Tibial nerve (tissue), 4 donors: ENCODE results near the gene BLM. TPM values are rescaled to one million over a fixed set of nuclear protein-coding genes. Genes with fewer than 3 reads are reported as not detected.

Experiments used
- DNase-seq, 2 donors: peaks; one replicate each; pipeline ENCODE4 v3.0.0-alpha.2; 2019; ENCODE audit warnings: low spot score in 2 of 2
- H3K27ac ChIP-seq, 4 donors: fragments of 200-600 bp; sonication (generic) in 3 of 4; one replicate each; pipeline ENCODE4 v1.5.1; 2017 to 2019; ENCODE audit warnings: mild to moderate bottlenecking in 1 of 4
- H3K27me3 ChIP-seq, 2 donors: fragments of 200-600 bp; sonication (generic) in 1 of 2; one replicate each; pipeline versions ENCODE4 v1.5.1 to v1.6.0; 2017 to 2019
- H3K36me3 ChIP-seq, 3 donors: fragments of 200-600 bp; sonication (generic); one replicate each; pipeline ENCODE4 v1.5.1; 2018 to 2019
- H3K4me1 ChIP-seq, 4 donors: fragments of 200-600 bp; sonication (generic) in 3 of 4; one replicate each; pipeline ENCODE4 v1.5.1; 2017 to 2019
- H3K4me3 ChIP-seq, 4 donors: fragments of 200-600 bp; sonication (generic) in 3 of 4; one replicate each; pipeline ENCODE4 v1.5.1; 2017 to 2019; ENCODE audit warnings: mild to moderate bottlenecking in 1 of 4, moderate library complexity in 1 of 4
- H3K9me3 ChIP-seq, 4 donors: fragments of 200-600 bp; sonication (generic) in 3 of 4; one replicate each; pipeline ENCODE4 v1.5.1; 2017 to 2019
- EP300 ChIP-seq, 2 donors: sonication (generic); formaldehyde crosslinking; IDR thresholded peaks; one replicate each; pipeline ENCODE4 v1.6.1; 2017; ENCODE audit warnings: antibody characterized with exemption in 2 of 2, mild to moderate bottlenecking in 1 of 2
- POLR2A ChIP-seq, 2 donors: fragments of 450-650 bp; IDR thresholded peaks; one replicate each; pipeline ENCODE4 v1.6.1; 2017; ENCODE audit warnings: antibody characterized with exemption in 2 of 2, mild to moderate bottlenecking in 2 of 2, moderate library complexity in 2 of 2
- WGBS, 2 donors: methylation state at CpG; one replicate each; pipeline ENCODE4 v1.1.5; 2018; 5-methylcytosine and 5-hydroxymethylcytosine counted together
- small RNA-seq: library from RNA; depleted of rRNA; stranded (forward); fragments of <200 nt; gene quantifications from one replicate; pipeline ENCODE3, GENCODE V24; 2016
- total RNA-seq, 4 donors: library from RNA; depleted of rRNA; stranded (reverse); fragments of >200 nt; gene quantifications; one replicate each; pipeline ENCODE4 v1.1.0, GENCODE V29; 2016
- TF ChIP-seq, protein P1 (sequence below), 5 experiments: fragments of 200-600 bp in 3 of 5; fragments of 450-650 bp in 2 of 5; sonication (generic) in 3 of 5; IDR thresholded peaks; one replicate each; pipeline ENCODE4 v1.5.1; 2016 to 2019; ENCODE audit warnings: antibody characterized with exemption in 5 of 5, mild to moderate bottlenecking in 3 of 5, moderate library complexity in 2 of 5

Gene BLM
- total RNA-seq, 4 donors from 2014 or later = 0.66 to 9.6 (median 1.0) TPM

DNA sequence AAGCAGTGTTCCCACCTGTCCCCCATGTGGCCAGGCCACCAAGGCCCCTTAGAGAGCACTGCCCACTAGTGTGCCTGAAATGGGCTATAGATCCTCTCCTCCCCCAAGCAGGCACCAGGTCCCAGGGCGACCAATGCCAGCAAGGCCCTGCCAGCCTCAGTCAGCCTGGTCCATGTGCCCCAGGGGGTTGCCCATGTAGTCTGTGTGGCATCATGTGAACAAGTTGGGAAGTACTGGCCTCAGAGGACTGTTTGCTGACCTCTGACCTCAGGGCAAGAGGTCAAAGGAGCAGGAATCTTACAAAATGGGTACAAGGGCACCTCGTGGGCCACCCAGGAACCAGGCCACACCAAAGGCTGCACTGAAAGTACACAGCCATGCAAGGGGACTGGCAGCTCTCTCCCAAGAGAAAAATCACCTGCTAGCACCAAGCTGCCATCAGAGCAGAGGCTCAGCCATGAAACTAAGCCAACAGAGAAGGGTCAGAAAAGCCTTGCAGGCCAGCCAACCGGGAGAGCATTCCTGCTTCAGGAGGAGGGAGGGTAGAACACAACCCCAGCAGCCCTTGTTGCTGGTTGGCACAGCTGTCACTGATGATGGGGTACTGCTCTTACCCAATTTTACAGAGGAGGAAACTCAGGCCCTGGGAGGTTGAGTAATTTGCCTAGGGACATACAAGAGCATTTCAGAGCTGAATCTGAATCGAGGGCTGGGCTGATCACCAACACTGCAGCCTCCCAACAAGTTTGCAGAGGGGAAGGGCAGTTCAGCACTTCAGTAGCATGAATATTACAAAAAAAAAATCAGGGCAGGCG lies 146.0 kb downstream of the BLM start:
- peaks cover 0 to 3% (median 0%) of the 10 kb centered on the region in 4 donors for H3K4me1 ChIP-seq
- WGBS, 2 donors = 52 to 60% methylated on average over 4 to 5 of the region's 5 CpGs
- H3K4me3 ChIP-seq = no peak overlapping the region
- H3K27ac ChIP-seq = peak overlapping the region in 1 of 4 donors; percentile 2
- no peaks in the 10 kb centered on the region for H3K9me3 ChIP-seq
- no peak for DNase-seq
- no peaks in the 10 kb centered on the region for H3K36me3 ChIP-seq
- no peaks in the 10 kb centered on the region for H3K27me3 ChIP-seq
- TF ChIP-seq EP300 (IDR thresholded peaks at IDR 0.05) = peak in 1 of 2 donors; percentile 31
- TF ChIP-seq, protein P1, sequence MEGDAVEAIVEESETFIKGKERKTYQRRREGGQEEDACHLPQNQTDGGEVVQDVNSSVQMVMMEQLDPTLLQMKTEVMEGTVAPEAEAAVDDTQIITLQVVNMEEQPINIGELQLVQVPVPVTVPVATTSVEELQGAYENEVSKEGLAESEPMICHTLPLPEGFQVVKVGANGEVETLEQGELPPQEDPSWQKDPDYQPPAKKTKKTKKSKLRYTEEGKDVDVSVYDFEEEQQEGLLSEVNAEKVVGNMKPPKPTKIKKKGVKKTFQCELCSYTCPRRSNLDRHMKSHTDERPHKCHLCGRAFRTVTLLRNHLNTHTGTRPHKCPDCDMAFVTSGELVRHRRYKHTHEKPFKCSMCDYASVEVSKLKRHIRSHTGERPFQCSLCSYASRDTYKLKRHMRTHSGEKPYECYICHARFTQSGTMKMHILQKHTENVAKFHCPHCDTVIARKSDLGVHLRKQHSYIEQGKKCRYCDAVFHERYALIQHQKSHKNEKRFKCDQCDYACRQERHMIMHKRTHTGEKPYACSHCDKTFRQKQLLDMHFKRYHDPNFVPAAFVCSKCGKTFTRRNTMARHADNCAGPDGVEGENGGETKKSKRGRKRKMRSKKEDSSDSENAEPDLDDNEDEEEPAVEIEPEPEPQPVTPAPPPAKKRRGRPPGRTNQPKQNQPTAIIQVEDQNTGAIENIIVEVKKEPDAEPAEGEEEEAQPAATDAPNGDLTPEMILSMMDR (IDR thresholded peaks at IDR 0.05) = no peak
- TF ChIP-seq POLR2A (IDR thresholded peaks at IDR 0.05) = no peak

DNA sequence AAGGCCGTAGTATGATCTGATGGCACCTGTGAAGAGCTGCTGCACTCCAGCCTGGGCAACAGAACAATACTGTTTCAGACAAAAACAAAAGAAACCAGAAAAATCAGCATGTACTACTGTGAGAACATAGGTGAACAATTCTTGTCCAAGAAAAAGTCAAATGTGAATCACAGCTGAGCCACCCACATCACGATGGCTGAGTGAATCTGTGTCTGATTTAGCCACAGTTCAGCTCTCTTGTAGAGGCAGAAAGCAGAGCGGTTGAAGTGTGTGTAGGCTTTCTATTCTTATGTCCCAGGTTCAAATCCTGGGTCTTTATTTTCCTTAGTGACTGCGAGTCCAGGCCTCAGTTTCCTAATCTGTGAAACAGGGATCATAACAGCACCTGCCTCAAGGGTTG lies 146.8 kb downstream of the BLM start:
- DNase-seq = no peak
- H3K27ac ChIP-seq = no peak overlapping the region
- H3K27me3 ChIP-seq = no peaks in the 10 kb centered on the region
- peaks cover 0 to 10% (median 4%) of the 10 kb centered on the region in 4 donors for H3K4me1 ChIP-seq
- H3K4me3 ChIP-seq = no peak overlapping the region
- WGBS, 2 donors = 84 to 85% methylated on average over 4 of the region's 4 CpGs
- H3K9me3 ChIP-seq = no peaks in the 10 kb centered on the region
- TF ChIP-seq EP300 (IDR thresholded peaks at IDR 0.05) = no peak
- no peaks in the 10 kb centered on the region for H3K36me3 ChIP-seq

DNA sequence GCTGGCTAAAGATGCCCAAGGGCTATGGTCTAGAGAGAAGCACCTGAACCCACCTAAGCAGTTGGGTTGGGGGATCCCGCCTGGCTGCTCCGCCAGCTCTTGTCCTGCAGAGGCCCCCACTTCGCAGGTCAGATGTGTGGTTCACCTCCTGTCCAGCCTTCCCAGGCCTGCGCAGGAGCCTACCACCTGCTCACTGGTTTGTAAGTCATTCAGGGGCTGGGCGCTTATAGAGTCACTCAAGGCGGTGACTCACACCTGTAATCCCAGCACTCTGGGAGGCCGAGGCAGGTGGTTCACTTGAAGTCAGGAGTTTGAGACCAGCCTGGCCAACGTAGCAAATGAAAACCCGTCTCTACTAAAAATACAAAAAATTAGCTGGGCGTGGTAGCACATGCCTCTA lies 147.4 kb downstream of the BLM start:
- no peak overlapping the region for H3K4me3 ChIP-seq
- TF ChIP-seq POLR2A (IDR thresholded peaks at IDR 0.05) (no peak), EP300 (IDR thresholded peaks at IDR 0.05) (no peak)
- TF ChIP-seq, protein P1 (IDR thresholded peaks at IDR 0.05) = no peak
- peaks cover 0 to 15% (median 9%) of the 10 kb centered on the region in 4 donors for H3K4me1 ChIP-seq
- 90 to 92% methylated on average over 7 to 10 of the region's 10 CpGs for WGBS, 2 donors
- DNase-seq = no peak
- no peaks in the 10 kb centered on the region for H3K36me3 ChIP-seq
- no peaks in the 10 kb centered on the region for H3K9me3 ChIP-seq
- H3K27ac ChIP-seq = no peak overlapping the region
- H3K27me3 ChIP-seq = no peaks in the 10 kb centered on the region

DNA sequence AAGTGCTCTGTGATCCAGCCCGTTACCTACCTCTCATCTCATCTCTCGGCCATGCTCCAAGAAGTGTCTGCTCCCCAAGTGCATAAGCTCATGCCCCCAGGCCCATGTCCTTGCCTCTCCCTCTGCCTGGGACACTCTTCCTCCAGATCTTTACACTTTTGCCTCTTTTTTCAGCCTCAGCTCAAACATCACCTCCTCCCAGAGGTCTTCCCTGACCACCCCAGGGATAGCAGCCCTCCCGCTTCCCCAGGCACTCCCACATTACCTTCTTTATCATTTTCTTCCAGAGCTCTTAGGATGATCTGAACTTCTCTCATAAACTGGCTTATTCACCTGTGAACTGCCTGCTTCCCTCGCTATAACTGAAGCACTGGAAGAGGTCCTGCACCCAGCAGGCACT lies 148.6 kb downstream of the BLM start:
- Histone ChIP-seq H3K36me3 (no peaks in the 10 kb centered on the region), H3K27me3 (no peaks in the 10 kb centered on the region), H3K27ac (no peak overlapping the region), H3K9me3 (no peaks in the 10 kb centered on the region), H3K4me1 (peaks cover 0 to 27% (median 20%) of the 10 kb centered on the region in 4 donors), H3K4me3 (no peak overlapping the region)
- DNase-seq = no peak
- TF ChIP-seq, protein P1 (IDR thresholded peaks at IDR 0.05) = no peak
- TF ChIP-seq POLR2A (IDR thresholded peaks at IDR 0.05) (no peak), EP300 (IDR thresholded peaks at IDR 0.05) (no peak)
- 93 to 96% methylated on average over 4 of the region's 4 CpGs for WGBS, 2 donors

Small RNA genes lying within 50 kb of the gene (small RNA-seq; reads per million reads assigned to genes)
- gene RF00093 (not detected), gene RN7SL363P (not detected)

Other genes starting within 250 kb of the BLM start
- gene CRTC3, start 187.4 kb upstream of the BLM start, total RNA-seq = 10 to 100 TPM; 52.7 to 63.7 (median 60.6) TPM
- 10 to 100 TPM; 28.7 to 71.1 (median 42.4) TPM for gene FURIN, start 151.2 kb downstream of the BLM start, total RNA-seq
- 100 to 1,000 TPM in 1 of 4 donors, 10 to 100 TPM in 3; 62.0 to 183 (median 72.1) TPM for gene FES, start 167.2 kb downstream of the BLM start, total RNA-seq
- 100 to 1,000 TPM in 3 of 4 donors, 10 to 100 TPM in 1; 83.5 to 178 (median 128) TPM for gene MAN2A2, start 186.0 kb downstream of the BLM start, total RNA-seq
- 10 to 100 TPM; 16.5 to 22.5 (median 18.7) TPM for gene HDDC3, start 215.2 kb downstream of the BLM start, total RNA-seq
- 10 to 100 TPM; 47.7 to 64.2 (median 58.4) TPM for gene UNC45A, start 217.9 kb downstream of the BLM start, total RNA-seq
- 10 to 100 TPM in 3 of 4 donors, 1 to 10 TPM in 1; 8.7 to 15.9 (median 12.5) TPM for gene RCCD1, start 237.5 kb downstream of the BLM start, total RNA-seq